EL (cell line): Measurements from ENCODE around the gene RAB17.
A peak's percentile ranks its signal among the peaks of the same experiment; 100 is the strongest.
"Not testable (repeated sequence)": the region's sequence is repeated elsewhere in the genome, so short reads cannot be mapped to it uniquely, and the experiment has no call there.

Experiments used
- DNase-seq: peaks from one replicate; pipeline ENCODE4 v3.0.0-alpha.2; 2016

Gene RAB17

GRCh38 chr2:237623428-237624403, 33.2 kb upstream of the RAB17 start:
- no peak for DNase-seq

DNA sequence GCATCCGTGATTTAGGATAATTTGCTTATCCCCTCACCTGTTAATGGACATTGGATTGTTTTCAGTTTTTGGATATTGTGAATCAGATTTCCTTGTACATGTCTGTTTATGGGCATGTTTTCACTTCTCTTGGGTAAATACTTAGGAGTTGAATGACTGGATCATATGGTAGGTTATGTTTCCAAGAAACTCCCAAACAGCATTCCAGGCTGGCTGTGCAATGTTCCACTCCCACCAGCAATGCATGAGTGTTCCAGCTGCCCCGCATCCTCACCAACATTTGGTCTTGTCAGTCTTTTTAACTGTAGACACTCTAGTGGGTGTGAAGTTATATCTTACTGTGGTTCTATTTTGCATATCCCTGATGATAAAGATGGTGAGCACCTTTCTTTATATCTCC, 27.9 kb upstream of the RAB17 start:
- no peak for DNase-seq

DNA sequence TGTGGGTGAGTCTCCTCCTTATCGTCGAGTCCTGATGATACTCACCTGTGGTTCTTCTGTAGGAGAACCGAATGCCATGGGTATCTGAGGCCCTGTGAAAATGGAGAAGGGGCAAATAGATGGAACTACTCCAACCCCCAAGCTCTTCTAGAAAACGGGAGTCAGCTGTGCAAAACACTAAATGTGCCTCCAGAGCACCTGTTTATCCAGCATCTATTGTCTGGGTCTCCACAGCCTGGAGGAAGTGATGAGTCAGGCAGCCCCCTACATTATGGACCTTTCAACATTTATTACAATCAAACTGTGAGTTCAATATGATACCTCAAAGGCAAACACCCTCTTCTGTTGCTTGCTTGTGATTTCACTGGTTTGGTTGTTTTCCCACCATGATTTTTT, 27.1 kb upstream of the RAB17 start:
- no peak for DNase-seq

DNA sequence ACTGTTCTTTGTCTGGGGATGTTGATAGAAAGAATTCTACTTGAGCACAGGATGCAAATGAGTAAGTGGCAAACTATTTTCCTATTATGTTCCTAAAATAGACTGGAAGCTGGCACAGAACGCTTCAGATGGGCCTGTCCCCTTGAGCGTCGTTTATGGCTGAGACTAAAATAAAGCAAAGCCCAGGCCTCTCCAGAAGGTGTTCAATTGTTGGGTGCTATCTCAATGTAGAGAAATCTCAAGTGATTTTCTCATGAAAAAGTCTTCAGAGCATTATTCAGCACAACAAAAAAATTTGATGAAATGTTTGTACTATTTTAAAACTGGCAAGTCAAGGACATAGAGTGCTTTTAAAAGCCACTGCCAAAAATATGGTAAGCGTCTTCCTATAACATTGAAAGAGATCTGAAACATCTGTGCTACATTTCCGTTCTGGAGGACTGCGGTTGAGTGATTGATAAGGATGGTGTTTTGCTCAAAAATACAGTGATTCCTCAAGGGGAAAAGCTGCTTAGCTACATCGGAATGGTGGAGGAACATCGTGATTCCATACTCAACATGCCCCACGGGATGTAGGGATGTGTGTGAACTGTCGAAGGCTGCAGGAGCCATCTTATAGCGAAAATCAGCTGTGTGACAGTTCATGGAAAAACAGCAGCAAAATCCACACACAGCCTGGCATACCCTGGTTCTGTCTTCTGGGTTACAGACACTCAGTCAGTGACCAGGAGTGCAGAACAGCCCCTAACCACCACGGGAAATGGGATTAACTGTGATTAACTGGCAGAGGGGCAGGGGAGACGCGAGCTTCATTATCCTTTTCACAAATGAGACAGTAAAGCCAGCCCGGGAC, 26.4 kb upstream of the RAB17 start:
- DNase-seq = peak; percentile 70

DNA sequence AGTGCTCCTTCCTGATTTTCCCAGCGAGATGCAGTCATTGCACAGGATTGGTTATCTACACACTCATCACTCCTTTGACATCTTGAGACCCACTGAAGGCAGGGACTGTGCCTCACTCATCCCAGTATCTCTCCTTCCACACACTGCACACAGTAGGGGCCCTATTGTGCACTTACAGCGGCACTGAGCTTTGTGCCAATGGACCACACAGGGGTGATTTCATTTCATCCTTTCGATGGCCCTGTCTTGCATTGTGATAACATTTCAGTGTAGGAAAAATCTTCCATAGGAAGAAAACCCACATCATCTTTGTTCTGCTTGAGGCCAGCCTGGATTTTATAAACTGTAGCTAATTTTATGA, 25.8 kb upstream of the RAB17 start:
- no peak for DNase-seq

- DNase-seq = no peak
These were observed 25.2 kb upstream of the RAB17 start for GRCh38 chr2:237615631-237616249.

DNA sequence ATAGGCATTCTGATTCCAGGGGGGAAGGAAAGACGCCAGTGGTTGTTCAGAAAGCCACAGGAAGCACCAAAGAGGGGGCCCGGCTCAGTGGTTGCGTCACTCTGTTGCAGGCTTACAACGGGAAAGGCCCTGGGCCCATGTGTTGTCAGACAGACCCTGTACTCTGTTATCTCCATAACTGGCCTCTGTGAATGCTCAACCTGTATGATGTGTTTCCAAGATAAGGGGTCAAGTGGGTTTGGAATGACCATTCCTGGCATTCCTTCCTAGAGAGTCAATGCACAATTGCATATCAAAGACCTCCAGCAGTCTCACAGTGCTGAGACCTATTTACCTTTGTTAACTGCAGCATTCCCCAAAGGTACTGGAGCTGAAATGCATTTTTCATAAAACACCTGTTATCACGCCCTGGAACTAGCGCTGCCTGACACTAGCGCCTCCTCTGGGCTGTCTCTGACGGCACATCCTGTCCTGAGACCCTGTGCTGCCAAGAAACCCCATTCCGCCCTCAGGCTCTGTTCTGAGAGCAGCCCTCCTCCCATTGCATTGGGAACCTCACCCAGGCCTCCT, 23.7 kb upstream of the RAB17 start:
- DNase-seq = peak; percentile 36

DNA sequence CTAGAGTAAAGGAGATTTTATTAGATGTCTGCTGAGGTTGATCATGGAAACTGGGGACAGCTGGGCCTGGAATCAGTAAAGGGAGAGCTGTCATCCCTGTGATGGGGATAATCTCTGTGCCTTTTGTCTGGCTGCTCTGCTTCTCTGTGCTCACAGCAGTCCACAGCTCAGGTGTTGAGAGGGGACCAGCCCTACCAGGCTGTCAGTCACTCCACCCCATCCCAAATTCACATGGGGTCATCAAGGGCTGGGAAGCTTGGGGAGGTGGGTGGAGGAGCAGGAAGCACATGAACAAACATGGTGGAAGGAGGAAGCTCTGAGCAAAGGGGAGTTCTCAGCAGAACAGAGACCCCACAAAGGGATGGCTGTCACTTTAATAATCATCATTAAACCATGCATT, 23.1 kb upstream of the RAB17 start:
- DNase-seq = no peak

DNA sequence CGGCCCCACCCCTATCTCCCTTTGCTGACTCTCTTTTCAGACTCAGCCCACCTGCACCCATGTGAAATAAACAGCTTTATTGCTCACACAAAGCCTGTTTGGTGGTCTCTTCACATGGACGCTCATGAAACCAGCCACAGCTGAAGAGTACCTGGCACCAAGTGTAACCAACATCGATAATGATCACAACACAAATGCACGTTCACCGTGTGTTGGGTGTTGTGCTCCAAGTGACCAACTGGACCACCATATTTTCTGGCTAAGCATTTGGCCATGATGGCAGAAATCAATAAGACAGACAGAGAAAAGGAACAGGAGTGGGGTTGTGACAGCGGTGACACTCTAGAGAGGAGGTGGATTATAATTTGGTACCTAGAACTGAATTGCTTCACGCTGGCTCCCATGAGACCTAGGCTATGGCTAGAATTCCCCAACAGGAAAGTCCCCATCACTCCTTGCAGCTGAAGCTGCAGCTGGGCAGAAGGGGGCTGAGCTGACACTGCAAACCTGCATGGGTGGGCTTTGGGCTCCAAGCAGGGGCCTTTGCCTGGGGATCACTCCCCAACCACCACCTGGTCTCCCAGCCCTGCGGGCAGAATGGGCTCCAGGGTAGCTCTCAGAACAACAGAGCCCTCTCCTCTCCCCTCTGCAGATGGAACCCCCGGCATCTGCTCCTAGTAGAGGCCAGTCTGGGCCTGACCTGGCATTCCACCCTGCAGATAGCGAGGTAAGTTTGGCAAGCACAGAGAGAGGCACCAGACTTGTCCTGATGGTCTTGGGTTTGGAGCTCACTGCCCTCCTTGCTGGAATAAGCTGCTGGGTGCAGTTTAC, 22.2 kb upstream of the RAB17 start:
- no peak for DNase-seq

DNA sequence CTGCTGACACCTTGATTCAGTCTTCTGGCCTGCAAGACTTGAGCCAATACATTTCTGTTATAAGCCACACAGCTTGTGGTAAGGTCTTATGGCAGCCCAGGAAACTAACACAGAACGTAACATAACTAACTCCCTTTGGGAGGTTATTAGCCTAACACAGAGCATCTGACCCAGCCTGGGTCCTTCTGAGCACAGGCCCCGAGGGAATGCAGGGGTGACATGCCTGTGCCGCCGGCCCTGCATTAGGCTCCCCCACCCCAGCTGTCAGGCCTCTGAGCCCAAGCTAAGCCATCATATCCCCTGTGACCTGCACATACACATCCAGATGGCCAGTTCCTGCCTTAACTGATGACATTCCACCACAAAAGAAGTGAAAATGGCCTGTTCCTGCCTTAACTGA, 16.0 kb upstream of the RAB17 start:
- DNase-seq = not testable (repeated sequence)

- peak; percentile 33 for DNase-seq
These were observed 14.4 kb upstream of the RAB17 start for GRCh38 chr2:237604960-237605359.

GRCh38 chr2:237604391-237604790, 13.9 kb upstream of the RAB17 start:
- DNase-seq = no peak

GRCh38 chr2:237603718-237604362, 13.3 kb upstream of the RAB17 start:
- peak; percentile 69 for DNase-seq

- no peak for DNase-seq
These were observed 12.6 kb upstream of the RAB17 start for GRCh38 chr2:237603049-237603717.

- DNase-seq = no peak
These were observed 11.9 kb upstream of the RAB17 start for GRCh38 chr2:237602409-237602808.

DNA sequence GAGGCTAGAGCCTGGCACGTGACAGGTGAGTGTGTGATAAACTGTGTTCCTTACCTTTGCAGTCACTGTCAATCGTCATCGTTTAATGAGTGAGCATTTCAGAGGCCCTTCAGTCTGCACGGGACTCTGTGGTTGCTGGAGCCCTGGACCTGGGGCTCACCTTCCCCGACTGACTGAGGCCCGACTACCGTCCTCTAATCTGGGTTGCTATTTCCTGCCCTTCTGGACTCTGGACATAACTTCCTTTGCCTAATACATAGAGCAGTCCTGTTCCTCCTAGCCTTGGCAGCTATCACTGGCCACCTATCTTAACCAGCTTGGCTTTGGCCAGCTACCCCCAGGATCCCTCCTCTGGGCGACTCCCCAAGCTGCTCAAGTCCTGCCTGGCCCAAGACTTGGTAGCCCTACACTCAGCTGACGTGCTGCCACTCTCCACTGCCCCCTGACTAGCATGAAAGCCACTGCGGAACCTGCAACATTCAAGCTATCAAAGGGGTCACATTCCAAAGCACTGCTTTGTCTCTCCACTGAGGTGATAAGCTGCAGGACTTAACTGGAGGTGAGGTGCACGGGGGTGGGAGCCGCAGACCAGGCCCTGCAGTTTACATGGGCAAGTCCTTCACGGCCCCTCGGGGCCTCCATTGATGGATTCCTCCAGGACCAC, 11.1 kb upstream of the RAB17 start:
- DNase-seq = no peak

- peak; percentile 60 for DNase-seq
These were observed 9.8 kb upstream of the RAB17 start for GRCh38 chr2:237600205-237600846.

DNA sequence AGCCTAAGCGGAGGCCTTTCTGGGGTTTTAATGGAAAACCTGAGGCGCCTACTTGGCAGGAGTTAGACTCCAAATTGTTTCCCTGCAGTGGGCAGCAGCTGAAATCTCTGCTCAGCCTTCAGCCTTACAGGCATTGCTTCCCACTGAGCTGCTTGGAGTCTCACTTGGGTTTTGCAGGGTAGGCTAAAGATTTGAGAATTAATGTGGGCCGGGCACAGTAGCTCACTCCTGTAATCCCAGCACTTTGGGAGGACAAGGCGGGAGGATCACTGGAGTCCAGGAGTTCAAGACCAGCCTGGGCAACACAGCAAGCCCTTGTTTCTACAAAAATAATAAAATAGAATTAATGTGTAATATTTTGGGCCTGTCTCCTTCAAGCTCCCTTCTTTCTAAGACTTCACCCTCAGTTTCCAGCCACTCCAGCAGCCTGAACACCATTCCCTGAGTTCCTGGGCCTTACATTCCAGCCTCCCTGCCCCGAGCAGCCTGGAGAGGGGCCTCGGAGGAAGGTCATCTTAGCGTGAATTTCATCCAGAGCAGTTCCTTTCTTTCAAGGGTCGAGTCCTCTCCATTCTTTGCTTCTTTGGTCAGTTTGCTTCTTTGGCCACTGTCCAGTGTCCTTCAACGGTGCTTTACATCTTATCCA, 9.1 kb upstream of the RAB17 start:
- no peak for DNase-seq

- DNase-seq = no peak
These were observed 8.1 kb upstream of the RAB17 start for GRCh38 chr2:237598468-237599208.
